Measurements from ENCODE around the gene CDK15. TPM values are rescaled to one million over a fixed set of nuclear protein-coding genes. Genes with fewer than 3 reads are reported as not detected.

Gene CDK15
- total RNA-seq, 1 donor from 2014 or later = 1.8 TPM

DNA sequence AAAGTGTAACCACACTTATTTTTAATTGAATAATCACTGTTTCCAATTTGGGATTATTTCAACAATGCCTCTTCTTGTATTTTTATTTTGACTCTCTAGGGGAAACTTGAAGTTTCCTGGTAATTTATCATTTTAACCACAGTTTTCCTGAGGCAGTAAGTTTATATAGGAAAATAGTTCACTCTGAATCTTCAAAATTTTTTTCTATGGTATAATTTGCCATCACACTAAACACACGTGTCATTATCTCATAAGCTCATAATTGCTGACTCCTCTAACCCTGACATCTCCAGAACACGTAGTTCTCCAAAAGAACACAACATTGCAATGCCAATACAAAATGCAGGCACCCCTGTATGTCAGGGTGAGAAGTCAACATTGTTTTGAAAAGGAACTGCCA is 125.1 kb downstream of the CDK15 start:
- peaks cover 10% of the 10 kb centered on the region for H3K9me3 Mint-ChIP-seq
- no peak for DNase-seq (ENCODE audit: extremely low spot score, unreplicated experiment)
- no peak overlapping the region for H3K27ac Mint-ChIP-seq

DNA sequence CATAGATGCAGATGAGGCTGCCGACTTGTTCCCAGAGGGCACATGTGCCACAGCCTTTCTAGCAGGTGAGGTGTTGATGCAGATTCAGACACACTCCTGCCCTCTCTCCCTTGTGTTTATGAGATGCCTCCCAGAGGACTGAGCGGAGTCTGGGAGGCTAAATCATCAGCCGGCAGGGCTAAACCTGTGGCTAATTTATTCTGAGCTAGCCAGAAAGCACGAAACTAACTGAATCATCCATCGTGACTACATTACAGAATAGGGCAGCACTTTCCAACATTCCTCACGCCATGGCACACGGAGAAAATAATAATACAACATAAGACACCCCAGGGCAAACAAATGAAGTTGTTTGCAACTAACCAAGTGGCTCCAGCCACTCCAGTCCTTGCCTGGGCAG is 125.6 kb downstream of the CDK15 start:
- no peaks in the 10 kb centered on the region for H3K36me3 Mint-ChIP-seq
- H3K4me1 Mint-ChIP-seq (ENCODE audit: unreplicated experiment) = peaks cover 57% of the 10 kb centered on the region
- peak overlapping the region; percentile 2 for H3K27ac Mint-ChIP-seq
- no peak for DNase-seq (ENCODE audit: extremely low spot score, unreplicated experiment)
- peaks cover 7% of the 10 kb centered on the region for H3K27me3 Mint-ChIP-seq
- TF ChIP-seq, protein P1, sequence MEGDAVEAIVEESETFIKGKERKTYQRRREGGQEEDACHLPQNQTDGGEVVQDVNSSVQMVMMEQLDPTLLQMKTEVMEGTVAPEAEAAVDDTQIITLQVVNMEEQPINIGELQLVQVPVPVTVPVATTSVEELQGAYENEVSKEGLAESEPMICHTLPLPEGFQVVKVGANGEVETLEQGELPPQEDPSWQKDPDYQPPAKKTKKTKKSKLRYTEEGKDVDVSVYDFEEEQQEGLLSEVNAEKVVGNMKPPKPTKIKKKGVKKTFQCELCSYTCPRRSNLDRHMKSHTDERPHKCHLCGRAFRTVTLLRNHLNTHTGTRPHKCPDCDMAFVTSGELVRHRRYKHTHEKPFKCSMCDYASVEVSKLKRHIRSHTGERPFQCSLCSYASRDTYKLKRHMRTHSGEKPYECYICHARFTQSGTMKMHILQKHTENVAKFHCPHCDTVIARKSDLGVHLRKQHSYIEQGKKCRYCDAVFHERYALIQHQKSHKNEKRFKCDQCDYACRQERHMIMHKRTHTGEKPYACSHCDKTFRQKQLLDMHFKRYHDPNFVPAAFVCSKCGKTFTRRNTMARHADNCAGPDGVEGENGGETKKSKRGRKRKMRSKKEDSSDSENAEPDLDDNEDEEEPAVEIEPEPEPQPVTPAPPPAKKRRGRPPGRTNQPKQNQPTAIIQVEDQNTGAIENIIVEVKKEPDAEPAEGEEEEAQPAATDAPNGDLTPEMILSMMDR (conservative IDR thresholded peaks at IDR 0.05) = no peak
- peaks cover 10% of the 10 kb centered on the region for H3K9me3 Mint-ChIP-seq
- H3K4me3 Mint-ChIP-seq = no peak overlapping the region

More for the DNA sequence above, 125.1 kb downstream of the CDK15 start:
- no peaks in the 10 kb centered on the region for H3K36me3 Mint-ChIP-seq
- no peak overlapping the region for H3K4me3 Mint-ChIP-seq
- peaks cover 7% of the 10 kb centered on the region for H3K27me3 Mint-ChIP-seq
- H3K4me1 Mint-ChIP-seq (ENCODE audit: unreplicated experiment) = peaks cover 58% of the 10 kb centered on the region
- TF ChIP-seq, protein P1 (conservative IDR thresholded peaks at IDR 0.05) = no peak

DNA sequence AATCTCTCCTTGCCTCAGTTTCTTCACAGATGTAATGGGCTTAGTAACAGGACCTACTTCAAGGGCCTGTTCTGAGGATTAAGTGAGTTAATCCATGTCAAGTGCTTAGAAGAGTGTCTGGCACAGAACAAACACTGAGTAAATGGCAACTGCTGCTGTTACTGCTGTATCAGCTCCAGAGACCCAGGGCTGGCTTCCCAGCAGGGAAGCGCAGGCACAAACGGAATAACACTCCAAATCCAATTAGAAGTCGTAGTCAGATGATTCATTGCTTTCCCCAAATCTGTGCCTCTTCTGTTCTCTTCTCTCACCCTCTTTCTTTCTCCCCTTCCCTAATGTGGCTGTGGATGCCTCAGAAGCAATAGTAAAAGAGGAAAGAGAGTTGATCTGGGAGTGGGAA is 126.2 kb downstream of the CDK15 start:
- peaks cover 10% of the 10 kb centered on the region for H3K9me3 Mint-ChIP-seq
- no peak overlapping the region for H3K27ac Mint-ChIP-seq
- no peak for DNase-seq (ENCODE audit: extremely low spot score, unreplicated experiment)
- H3K27me3 Mint-ChIP-seq = peaks cover 7% of the 10 kb centered on the region
- H3K4me3 Mint-ChIP-seq = no peak overlapping the region
- peaks cover 57% of the 10 kb centered on the region for H3K4me1 Mint-ChIP-seq (ENCODE audit: unreplicated experiment)
- TF ChIP-seq, protein P1 (conservative IDR thresholded peaks at IDR 0.05) = no peak
- H3K36me3 Mint-ChIP-seq = no peaks in the 10 kb centered on the region

DNA sequence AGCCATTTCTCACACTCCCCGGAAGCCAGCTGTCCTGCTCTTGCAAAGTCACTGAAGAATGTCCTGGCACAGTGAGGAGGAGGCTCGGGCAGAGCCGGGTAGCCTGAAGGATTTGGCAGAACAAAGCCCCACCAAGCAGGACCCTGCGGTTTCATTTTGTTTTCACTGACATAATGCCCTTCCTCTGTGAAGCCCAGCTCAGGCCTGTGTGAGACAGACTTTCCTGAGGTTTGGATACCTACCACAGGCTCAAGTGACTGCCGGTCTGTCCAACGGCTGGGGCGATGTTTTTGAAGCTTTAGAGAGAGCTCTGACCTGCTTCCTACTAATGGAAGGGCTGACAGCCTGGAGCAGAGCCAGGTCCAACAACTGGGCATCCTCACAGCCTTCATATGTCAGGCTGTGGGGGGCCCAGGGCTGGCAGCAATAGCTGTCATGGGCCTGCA is 127.5 kb downstream of the CDK15 start:
- H3K27me3 Mint-ChIP-seq = peaks cover 7% of the 10 kb centered on the region
- H3K4me1 Mint-ChIP-seq (ENCODE audit: unreplicated experiment) = peaks cover 64% of the 10 kb centered on the region
- peaks cover 10% of the 10 kb centered on the region for H3K9me3 Mint-ChIP-seq
- H3K4me3 Mint-ChIP-seq = peak overlapping the region; percentile 31
- peak overlapping the region; percentile 36 for H3K27ac Mint-ChIP-seq
- TF ChIP-seq, protein P1 (conservative IDR thresholded peaks at IDR 0.05) = no peak
- no peak for DNase-seq (ENCODE audit: extremely low spot score, unreplicated experiment)
- no peaks in the 10 kb centered on the region for H3K36me3 Mint-ChIP-seq

DNA sequence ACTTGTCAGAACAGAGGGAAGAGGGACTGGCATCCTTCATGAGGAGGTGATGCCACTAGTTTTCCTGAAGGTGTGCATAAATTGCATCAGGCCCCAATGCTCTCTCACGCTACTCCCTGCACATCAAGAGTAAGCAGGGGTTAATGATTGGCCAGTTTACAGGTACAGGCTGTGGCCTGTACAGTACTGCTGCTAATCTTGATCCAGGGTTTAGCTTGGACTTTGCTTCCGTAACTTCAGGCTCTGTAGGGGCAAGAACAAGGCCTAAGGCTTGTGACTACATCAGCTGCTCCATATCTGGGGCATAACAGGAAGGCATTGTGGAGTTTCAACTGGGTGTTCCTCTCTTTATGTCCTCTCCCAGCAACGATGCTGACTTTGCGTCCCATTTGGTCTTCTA is 130.5 kb downstream of the CDK15 start:
- Mint-ChIP-seq H3K4me3 (no peak overlapping the region), H3K27me3 (no peaks in the 10 kb centered on the region), H3K9me3 (peaks cover 10% of the 10 kb centered on the region), H3K4me1 (ENCODE audit: unreplicated experiment) (peaks cover 49% of the 10 kb centered on the region), H3K27ac (peak overlapping the region; percentile 72), H3K36me3 (no peaks in the 10 kb centered on the region)
- DNase-seq (ENCODE audit: extremely low spot score, unreplicated experiment) = no peak
- TF ChIP-seq, protein P1 (conservative IDR thresholded peaks at IDR 0.05) = no peak

DNA sequence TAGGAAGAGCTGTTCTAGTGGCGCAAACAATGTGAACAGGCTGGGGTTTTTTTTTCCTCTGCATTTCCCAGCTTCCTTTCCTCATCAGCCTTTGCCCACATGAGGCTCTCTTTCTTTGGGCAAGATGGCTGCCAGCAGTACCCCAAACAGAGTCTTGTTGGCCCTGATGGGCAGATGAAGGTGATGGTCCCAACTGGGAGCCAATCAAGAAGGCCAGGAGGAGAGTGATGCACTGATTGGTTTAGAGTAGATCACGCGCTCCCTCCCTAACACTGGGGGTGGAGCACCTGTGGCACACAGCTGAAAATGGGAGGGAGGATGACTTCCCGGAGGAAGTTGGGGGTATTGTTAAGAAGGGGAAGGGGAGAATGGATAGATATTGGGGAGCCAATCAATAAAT is 131.0 kb downstream of the CDK15 start:
- peak overlapping the region; percentile 72 for H3K27ac Mint-ChIP-seq
- no peaks in the 10 kb centered on the region for H3K27me3 Mint-ChIP-seq
- no peaks in the 10 kb centered on the region for H3K36me3 Mint-ChIP-seq
- TF ChIP-seq, protein P1 (conservative IDR thresholded peaks at IDR 0.05) = no peak
- H3K9me3 Mint-ChIP-seq = peaks cover 14% of the 10 kb centered on the region
- H3K4me1 Mint-ChIP-seq (ENCODE audit: unreplicated experiment) = peaks cover 44% of the 10 kb centered on the region
- DNase-seq (ENCODE audit: extremely low spot score, unreplicated experiment) = no peak
- H3K4me3 Mint-ChIP-seq = no peak overlapping the region
